K562 (cell line): ENCODE measurements around the gene WNK2.

Source experiments
- AFF1 ChIP-seq, 2 experiments: fragments of 450-650 bp; IDR thresholded peaks; 2 replicates each; pipeline ENCODE4 v1.6.1; 2018; ENCODE audit warnings: mild to moderate bottlenecking in 2 of 2, low read depth in 1 of 2; ENCODE audit not compliant: partially characterized antibody in 2 of 2
- CCAR2 ChIP-seq: fragments of 200-400 bp; formaldehyde crosslinking; IDR thresholded peaks from 2 replicates; pipeline ENCODE4 v1.6.1; 2017; ENCODE audit warnings: mild to moderate bottlenecking, low read depth, low read length
- MAFK ChIP-seq: IDR thresholded peaks from 2 replicates; pipeline ENCODE4 v1.6.1; 2011; ENCODE audit warnings: low read length, improper control_type of control experiment
- MAX ChIP-seq: sonication (generic); formaldehyde crosslinking; IDR thresholded peaks from 2 replicates; pipeline ENCODE4 v1.9.0; 2022; ENCODE audit warnings: mild to moderate bottlenecking, missing genetic modification reagents
- POLR2A ChIP-seq: fragments of 450-650 bp; conservative IDR thresholded peaks from 2 replicates; pipeline ENCODE4 v1.6.1; 2016
- SAFB2 ChIP-seq: fragments of 200-400 bp; formaldehyde crosslinking; IDR thresholded peaks from 2 replicates; pipeline ENCODE4 v1.6.1; 2018; ENCODE audit warnings: borderline replicate concordance, low read length, low read depth, moderate library complexity; ENCODE audit not compliant: severe bottlenecking
- SFPQ ChIP-seq: fragments of 200-400 bp; formaldehyde crosslinking; IDR thresholded peaks from 2 replicates; pipeline ENCODE4 v1.6.1; 2017; ENCODE audit warnings: mild to moderate bottlenecking, low read depth, low read length, moderate library complexity
- YY1 ChIP-seq, 3 experiments: IDR thresholded peaks; 2 replicates each; pipeline ENCODE4 v1.6.1; 2011; ENCODE audit warnings: low read length in 2 of 3, mild to moderate bottlenecking in 2 of 3, moderate library complexity in 2 of 3, borderline replicate concordance in 1 of 3, control low read depth in 1 of 3, low read depth in 1 of 3; ENCODE audit not compliant: insufficient read depth in 3 of 3, insufficient replicate concordance in 2 of 3, control insufficient read depth in 1 of 3, insufficient read length in 1 of 3; ENCODE audit errors: extremely low read depth in 1 of 3
- ZNF589 ChIP-seq: fragments of 200-800 bp; sonication (Bioruptor generic); IDR thresholded peaks from 2 replicates; pipeline ENCODE4 v1.6.1; 2016; ENCODE audit warnings: low read depth, missing genetic modification characterization, missing compliant biosample characterization
- ZNF644 ChIP-seq: fragments of 200-800 bp; sonication (Bioruptor generic); IDR thresholded peaks from 2 replicates; pipeline ENCODE4 v1.6.1; 2016; ENCODE audit warnings: low read depth, missing genetic modification characterization, missing compliant biosample characterization
- TF ChIP-seq, protein P1 (sequence below), 3 experiments: IDR thresholded peaks in 2 of 3; conservative IDR thresholded peaks in 1 of 3; 2 replicates each; pipeline ENCODE4 v1.5.1; 2011 to 2012; ENCODE audit warnings: low read length in 3 of 3, mild to moderate bottlenecking in 3 of 3, control low read depth in 2 of 3, improper control_type of control experiment in 1 of 3, inconsistent platforms in 1 of 3, low read depth in 1 of 3, mixed read lengths in 1 of 3, moderate library complexity in 1 of 3; ENCODE audit not compliant: insufficient read depth in 2 of 3

GRCh38 chr9:93204470-93205043 lies 20.6 kb downstream of the WNK2 start:
- TF ChIP-seq MAX (no peak), SFPQ (no peak), POLR2A (no peak), AFF1 (IDR thresholded peaks at IDR 0.05; ENCODE audit: low read depth in 1 of 2, partially characterized antibody in 2 of 2) (no peak), ZNF589 (CRISPR knock-in tag) (no peak), ZNF644 (tag) (no peak), SAFB2 (no peak), MAFK (no peak), YY1 (IDR thresholded peaks at IDR 0.05; ENCODE audit: borderline replicate concordance in 1 of 3, control insufficient read depth in 1 of 3, extremely low read depth in 1 of 3, insufficient read depth in 3 of 3, insufficient read length in 1 of 3, insufficient replicate concordance in 2 of 3, low read depth in 1 of 3, low read length in 2 of 3) (no peak), CCAR2 (no peak)
- TF ChIP-seq, protein P1, sequence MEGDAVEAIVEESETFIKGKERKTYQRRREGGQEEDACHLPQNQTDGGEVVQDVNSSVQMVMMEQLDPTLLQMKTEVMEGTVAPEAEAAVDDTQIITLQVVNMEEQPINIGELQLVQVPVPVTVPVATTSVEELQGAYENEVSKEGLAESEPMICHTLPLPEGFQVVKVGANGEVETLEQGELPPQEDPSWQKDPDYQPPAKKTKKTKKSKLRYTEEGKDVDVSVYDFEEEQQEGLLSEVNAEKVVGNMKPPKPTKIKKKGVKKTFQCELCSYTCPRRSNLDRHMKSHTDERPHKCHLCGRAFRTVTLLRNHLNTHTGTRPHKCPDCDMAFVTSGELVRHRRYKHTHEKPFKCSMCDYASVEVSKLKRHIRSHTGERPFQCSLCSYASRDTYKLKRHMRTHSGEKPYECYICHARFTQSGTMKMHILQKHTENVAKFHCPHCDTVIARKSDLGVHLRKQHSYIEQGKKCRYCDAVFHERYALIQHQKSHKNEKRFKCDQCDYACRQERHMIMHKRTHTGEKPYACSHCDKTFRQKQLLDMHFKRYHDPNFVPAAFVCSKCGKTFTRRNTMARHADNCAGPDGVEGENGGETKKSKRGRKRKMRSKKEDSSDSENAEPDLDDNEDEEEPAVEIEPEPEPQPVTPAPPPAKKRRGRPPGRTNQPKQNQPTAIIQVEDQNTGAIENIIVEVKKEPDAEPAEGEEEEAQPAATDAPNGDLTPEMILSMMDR (IDR thresholded peaks at IDR 0.05 in 2 of 3, conservative IDR thresholded peaks at IDR 0.05 in 1 of 3; ENCODE audit: insufficient read depth in 2 of 3, low read depth in 1 of 3, low read length in 3 of 3), result no peak
